DND-41 (cell line): Measurements from ENCODE around the gene KCNAB3.

Experiments used
- EZH2 ChIP-seq: IDR thresholded peaks from 3 replicates; pipeline ENCODE4 v1.6.1; 2012; ENCODE audit warnings: borderline replicate concordance, low read depth, mild to moderate bottlenecking, moderate library complexity, low read length, inconsistent platforms; ENCODE audit not compliant: severe bottlenecking
- TF ChIP-seq, protein P1 (sequence below): IDR thresholded peaks from 2 replicates; pipeline ENCODE4 v1.5.1; 2012; ENCODE audit warnings: borderline replicate concordance, low read length, moderate library complexity, mild to moderate bottlenecking; ENCODE audit not compliant: poor library complexity, severe bottlenecking; ENCODE audit errors: extremely low read depth

DNA sequence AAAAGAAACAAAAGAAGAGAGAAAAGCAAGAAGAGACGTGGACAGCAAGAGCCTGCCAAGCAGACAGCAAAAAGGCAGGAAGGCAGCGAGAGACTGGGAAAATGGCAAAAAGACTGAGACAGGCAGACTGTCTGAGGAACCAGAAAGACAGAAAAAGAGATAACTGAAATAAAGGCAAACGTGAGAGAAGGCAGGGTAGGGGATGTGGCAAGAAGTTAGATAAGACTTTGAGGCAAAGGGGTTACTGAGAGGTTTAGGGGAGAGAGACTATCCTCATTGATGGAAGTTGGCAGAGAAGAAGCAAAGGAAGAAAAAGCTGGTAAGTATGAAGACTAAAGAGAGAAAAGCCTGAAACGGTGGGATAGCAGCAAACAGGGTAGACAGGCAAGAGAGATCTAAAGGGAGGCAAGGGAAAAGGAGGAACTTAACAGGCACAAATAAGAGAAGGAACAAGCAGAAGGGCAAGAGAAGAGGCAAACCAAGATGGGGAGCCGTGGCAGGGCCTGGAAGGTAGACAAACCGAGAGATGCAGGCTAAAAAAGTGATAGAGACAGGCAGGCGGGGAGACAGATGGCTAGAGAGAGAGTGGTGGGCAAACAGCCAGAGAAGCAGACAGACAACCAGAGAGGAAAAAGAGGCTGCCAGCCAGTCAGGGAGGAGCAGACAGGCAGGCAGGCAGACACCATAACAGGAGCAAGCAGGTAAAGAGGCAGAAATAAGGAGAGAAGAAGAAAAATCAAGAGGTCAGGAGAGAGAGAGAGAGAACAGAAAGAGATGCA lies 48.2 kb downstream of the KCNAB3 start:
- TF ChIP-seq EZH2: no peak
- TF ChIP-seq, protein P1, sequence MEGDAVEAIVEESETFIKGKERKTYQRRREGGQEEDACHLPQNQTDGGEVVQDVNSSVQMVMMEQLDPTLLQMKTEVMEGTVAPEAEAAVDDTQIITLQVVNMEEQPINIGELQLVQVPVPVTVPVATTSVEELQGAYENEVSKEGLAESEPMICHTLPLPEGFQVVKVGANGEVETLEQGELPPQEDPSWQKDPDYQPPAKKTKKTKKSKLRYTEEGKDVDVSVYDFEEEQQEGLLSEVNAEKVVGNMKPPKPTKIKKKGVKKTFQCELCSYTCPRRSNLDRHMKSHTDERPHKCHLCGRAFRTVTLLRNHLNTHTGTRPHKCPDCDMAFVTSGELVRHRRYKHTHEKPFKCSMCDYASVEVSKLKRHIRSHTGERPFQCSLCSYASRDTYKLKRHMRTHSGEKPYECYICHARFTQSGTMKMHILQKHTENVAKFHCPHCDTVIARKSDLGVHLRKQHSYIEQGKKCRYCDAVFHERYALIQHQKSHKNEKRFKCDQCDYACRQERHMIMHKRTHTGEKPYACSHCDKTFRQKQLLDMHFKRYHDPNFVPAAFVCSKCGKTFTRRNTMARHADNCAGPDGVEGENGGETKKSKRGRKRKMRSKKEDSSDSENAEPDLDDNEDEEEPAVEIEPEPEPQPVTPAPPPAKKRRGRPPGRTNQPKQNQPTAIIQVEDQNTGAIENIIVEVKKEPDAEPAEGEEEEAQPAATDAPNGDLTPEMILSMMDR: no peak
